H9 (cell line): ENCODE data around the gene FAM89B. TPM values are rescaled to one million over a fixed set of nuclear protein-coding genes. Genes with fewer than 3 reads are reported as not detected.

Experiments used
- DNase-seq: peaks from one replicate; pipeline ENCODE4 v3.0.0-alpha.2; 2017
- H2AFZ ChIP-seq: one replicate; pipeline ENCODE4 v1.6.1; 2013; ENCODE audit warnings: mild to moderate bottlenecking, low read length, control low read depth, moderate library complexity
- H2AK5ac ChIP-seq: 2 replicates; pipeline ENCODE4 v1.6.1; 2013; ENCODE audit warnings: low read length, control low read depth, mixed read lengths; ENCODE audit not compliant: insufficient read length
- H2BK120ac ChIP-seq: one replicate; pipeline ENCODE4 v1.6.1; 2013; ENCODE audit warnings: low read depth, mild to moderate bottlenecking, low read length, control low read depth, inconsistent platforms; ENCODE audit not compliant: poor library complexity, severe bottlenecking
- H2BK12ac ChIP-seq: 2 replicates; pipeline ENCODE4 v1.6.1; 2013; ENCODE audit warnings: low read length, control low read depth, mixed read lengths, low read depth; ENCODE audit not compliant: insufficient read length
- H2BK15ac ChIP-seq: 2 replicates; pipeline ENCODE4 v1.6.1; 2013; ENCODE audit warnings: low read depth, low read length, control low read depth
- H2BK20ac ChIP-seq: one replicate; pipeline ENCODE4 v1.6.1; 2013; ENCODE audit warnings: low read depth, mild to moderate bottlenecking, low read length, control low read depth, inconsistent platforms; ENCODE audit not compliant: poor library complexity, severe bottlenecking
- H2BK5ac ChIP-seq: 2 replicates; pipeline ENCODE4 v1.6.1; 2013; ENCODE audit warnings: low read length, control low read depth, mixed read lengths; ENCODE audit not compliant: insufficient read length
- H3K14ac ChIP-seq: 2 replicates; pipeline ENCODE4 v1.6.1; 2013; ENCODE audit warnings: low read length, control low read depth; ENCODE audit not compliant: insufficient read depth
- H3K18ac ChIP-seq: 2 replicates; pipeline ENCODE4 v1.6.1; 2013; ENCODE audit warnings: low read depth, mild to moderate bottlenecking, mixed read lengths, low read length, control low read depth; ENCODE audit not compliant: insufficient read length
- H3K23ac ChIP-seq: 2 replicates; pipeline ENCODE4 v1.6.1; 2013; ENCODE audit warnings: low read length, control low read depth, mixed read lengths, low read depth; ENCODE audit not compliant: insufficient read length
- H3K23me2 ChIP-seq: 2 replicates; pipeline ENCODE4 v1.6.1; 2013; ENCODE audit warnings: low read depth, mild to moderate bottlenecking, mixed read lengths, low read length, control low read depth; ENCODE audit not compliant: insufficient read length, poor library complexity, severe bottlenecking
- H3K27ac ChIP-seq: 2 replicates; pipeline ENCODE4 v1.5.1; 2013; ENCODE audit warnings: low read length, control low read depth, mixed read lengths, low read depth; ENCODE audit not compliant: insufficient read length
- H3K27me3 ChIP-seq: 2 replicates; pipeline ENCODE4 v1.6.1; 2013; ENCODE audit warnings: low read length, control low read depth, inconsistent platforms; ENCODE audit not compliant: insufficient read depth
- H3K4ac ChIP-seq: 2 replicates; pipeline ENCODE4 v1.6.1; 2013; ENCODE audit warnings: low read depth, mild to moderate bottlenecking, control low read depth, inconsistent platforms, low read length, moderate library complexity
- H3K4me1 ChIP-seq: 2 replicates; pipeline ENCODE4 v1.6.1; 2013; ENCODE audit warnings: low read length, control low read depth, inconsistent platforms; ENCODE audit not compliant: insufficient read depth
- H3K4me2 ChIP-seq: 2 replicates; pipeline ENCODE4 v1.6.1; 2013; ENCODE audit warnings: low read length, control low read depth, mixed read lengths; ENCODE audit not compliant: insufficient read length, insufficient read depth
- H3K56ac ChIP-seq: 2 replicates; pipeline ENCODE4 v1.6.1; 2013; ENCODE audit warnings: low read depth, mild to moderate bottlenecking, mixed read lengths, low read length, control low read depth; ENCODE audit not compliant: insufficient read length
- H3K79me1 ChIP-seq: 2 replicates; pipeline ENCODE4 v1.6.1; 2013; ENCODE audit warnings: low read depth, mild to moderate bottlenecking, moderate library complexity, low read length, control low read depth, inconsistent platforms; ENCODE audit not compliant: insufficient read depth, poor library complexity, severe bottlenecking
- H3K79me2 ChIP-seq: 2 replicates; pipeline ENCODE4 v1.6.1; 2013; ENCODE audit warnings: low read length, control low read depth, inconsistent platforms; ENCODE audit not compliant: insufficient read depth
- H3K9ac ChIP-seq: 2 replicates; pipeline ENCODE4 v1.6.1; 2013; ENCODE audit warnings: low read length, control low read depth, mixed read lengths; ENCODE audit not compliant: insufficient read length; ENCODE audit errors: extremely low read depth
- H3K9me3 ChIP-seq: one replicate; pipeline ENCODE4 v1.6.1; 2013; ENCODE audit warnings: low read depth, low read length, inconsistent platforms; ENCODE audit not compliant: control insufficient read depth
- H3T11ph ChIP-seq: one replicate; pipeline ENCODE4 v1.6.1; 2013; ENCODE audit warnings: mild to moderate bottlenecking, low read length, control low read depth, inconsistent platforms
- H4K20me1 ChIP-seq: one replicate; pipeline ENCODE4 v1.6.1; 2013; ENCODE audit not compliant: control insufficient read depth, insufficient read length, insufficient read depth
- H4K5ac ChIP-seq: 2 replicates; pipeline ENCODE4 v1.6.1; 2013; ENCODE audit warnings: low read depth, mild to moderate bottlenecking, mixed read lengths, low read length, control low read depth; ENCODE audit not compliant: insufficient read length
- H4K8ac ChIP-seq: replicated peaks from 2 replicates; pipeline ENCODE4 v1.6.1; 2013; ENCODE audit warnings: low read length, control low read depth, mixed read lengths, low read depth; ENCODE audit not compliant: insufficient read length
- H4K91ac ChIP-seq: 2 replicates; pipeline ENCODE4 v1.6.1; 2013; ENCODE audit warnings: low read depth, mild to moderate bottlenecking, moderate library complexity, mixed read lengths, low read length, control low read depth; ENCODE audit not compliant: insufficient read length
- H3K27ac Mint-ChIP-seq, 3 experiments: 2 replicates in 2 of 3; 3 replicates in 1 of 3; pipeline ENCODE4 v1.8.0; 2020 to 2021; ENCODE audit warnings: mixed read lengths in 3 of 3, mild to moderate bottlenecking in 1 of 3, moderate library complexity in 1 of 3
- H3K27me3 Mint-ChIP-seq: 2 replicates; pipeline ENCODE4 v1.8.0; 2021; ENCODE audit warnings: low read depth, mild to moderate bottlenecking, moderate library complexity, mixed read lengths
- H3K36me3 Mint-ChIP-seq, 3 experiments: 2 replicates in 2 of 3; 3 replicates in 1 of 3; pipeline ENCODE4 v1.8.0; 2020 to 2021; ENCODE audit warnings: low read depth in 3 of 3, mixed read lengths in 3 of 3; ENCODE audit not compliant: insufficient read depth in 1 of 3
- H3K4me1 Mint-ChIP-seq, 2 experiments: 2 replicates each; pipeline ENCODE4 v1.8.0; 2020; ENCODE audit warnings: mixed read lengths in 2 of 2
- H3K4me3 Mint-ChIP-seq, 2 experiments: 2 replicates in 1 of 2; 3 replicates in 1 of 2; pipeline ENCODE4 v1.8.0; 2020 to 2021; ENCODE audit warnings: mild to moderate bottlenecking in 2 of 2, mixed read lengths in 2 of 2, moderate library complexity in 1 of 2
- H3K9me3 Mint-ChIP-seq, 2 experiments: 2 replicates in 1 of 2; 3 replicates in 1 of 2; pipeline ENCODE4 v1.8.0; 2020; ENCODE audit warnings: mild to moderate bottlenecking in 2 of 2, mixed read lengths in 2 of 2, moderate library complexity in 1 of 2
- CTCF ChIP-seq: fragments of 200-600 bp; sonication (generic); conservative IDR thresholded peaks from 3 replicates; pipeline ENCODE4 v1.8.0; 2021; ENCODE audit warnings: antibody characterized with exemption, mild to moderate bottlenecking
- WGBS: extraction: QIAGEN DNeasy Blood & Tissue Kit; methylation state at CpG from one replicate; pipeline ENCODE4 v1.1.7; 2013; ENCODE audit warnings: missing lambda C conversion rate, low lambda C conversion rate, mixed read lengths; ENCODE audit not compliant: insufficient read length; ENCODE audit errors: extremely low coverage; 5-methylcytosine and 5-hydroxymethylcytosine counted together
- total RNA-seq: library from RNA; stranded (reverse); gene quantifications from 2 replicates; pipeline ENCODE4 v1.2.1, GENCODE V29; 2021

FAM89B gene
- total RNA-seq, 1 experiment from 2014 or later: 21.7 TPM

- H3K79me2 ChIP-seq: no peaks in the 10 kb centered on the region
- H3K36me3 Mint-ChIP-seq: no peaks in the 10 kb centered on the region
- no peak overlapping the region for H3K4me2 ChIP-seq
Measured at GRCh38 chr11:65584723-65585171, 12.4 kb downstream of the FAM89B start.

More at GRCh38 chr11:65584723-65585171, 12.4 kb downstream of the FAM89B start:
- H2BK15ac ChIP-seq: no peak overlapping the region
- no peak overlapping the region for H2BK120ac ChIP-seq
- no peak overlapping the region for H2AFZ ChIP-seq
- H2BK12ac ChIP-seq: no peak overlapping the region
- H4K91ac ChIP-seq: no peak overlapping the region
- H3K4me1 ChIP-seq: no peaks in the 10 kb centered on the region
- H3K14ac ChIP-seq: no peak overlapping the region
- no peak overlapping the region for H3K9ac ChIP-seq
- no peaks in the 10 kb centered on the region for H4K20me1 ChIP-seq
- no peak for TF ChIP-seq CTCF
- no peaks in the 10 kb centered on the region for H3K9me3 ChIP-seq
- no peaks in the 10 kb centered on the region for H3K79me1 ChIP-seq
- DNase-seq: no peak
- H2BK20ac ChIP-seq: no peak overlapping the region
- H3K23me2 ChIP-seq: no peaks in the 10 kb centered on the region
- no CpG with 5 or more reads among the region's 46 CpGs for WGBS
- no peak overlapping the region for H4K5ac ChIP-seq
- H3K23ac ChIP-seq: no peak overlapping the region
- no peak overlapping the region for H3K4ac ChIP-seq
- H3K27me3 Mint-ChIP-seq: peaks cover 6% of the 10 kb centered on the region
- no peak overlapping the region for H4K8ac ChIP-seq
- no peak overlapping the region for H3K56ac ChIP-seq
- no peak overlapping the region for H2BK5ac ChIP-seq
- peaks cover 0 to 26% of the 10 kb centered on the region in 2 experiments; a peak in 2 of 4 replicates for H3K4me1 Mint-ChIP-seq
- no peak overlapping the region for H2AK5ac ChIP-seq
- no peaks in the 10 kb centered on the region for H3K9me3 Mint-ChIP-seq
- no peak overlapping the region for H3K27ac Mint-ChIP-seq
- H3K4me3 Mint-ChIP-seq: no peak overlapping the region
- no peaks in the 10 kb centered on the region; the same call in 1 of the 2 replicates for H3K27me3 ChIP-seq
- no peak overlapping the region for H3T11ph ChIP-seq
- no peak overlapping the region for H3K27ac ChIP-seq
- no peak overlapping the region for H3K18ac ChIP-seq
